ENCODE measurements around the gene MTSS2.
"Not testable (repeated sequence)": the region's sequence is repeated elsewhere in the genome, so short reads cannot be mapped to it uniquely, and the experiment has no call there.

MTSS2 gene

GRCh38 chr16:70656712-70657263, 29.1 kb downstream of the MTSS2 start:
- in situ Hi-C loops (cut with MboI; ENCODE audit: low sequenced_read_pairs): no loop called here

GRCh38 chr16:70656065-70656711, 29.7 kb downstream of the MTSS2 start:
- in situ Hi-C loops (cut with MboI; ENCODE audit: low sequenced_read_pairs): no loop called here

- in situ Hi-C loops (cut with MboI; ENCODE audit: low sequenced_read_pairs): no loop called here
Observed at GRCh38 chr16:70653809-70654771, 31.8 kb downstream of the MTSS2 start.

- in situ Hi-C loops (cut with MboI; ENCODE audit: low sequenced_read_pairs): no loop called here
Observed at GRCh38 chr16:70653406-70653805, 32.4 kb downstream of the MTSS2 start.

- in situ Hi-C loops (cut with MboI; ENCODE audit: low sequenced_read_pairs): no loop called here
Observed at GRCh38 chr16:70652322-70652721, 33.5 kb downstream of the MTSS2 start.

GRCh38 chr16:70651524-70651923, 34.3 kb downstream of the MTSS2 start:
- in situ Hi-C loops (cut with MboI; ENCODE audit: low sequenced_read_pairs): no loop called here

GRCh38 chr16:70650216-70650615, 35.6 kb downstream of the MTSS2 start:
- in situ Hi-C loops (cut with MboI; ENCODE audit: low sequenced_read_pairs): no loop called here

GRCh38 chr16:70649300-70649699, 36.6 kb downstream of the MTSS2 start:
- in situ Hi-C loops (cut with MboI; ENCODE audit: low sequenced_read_pairs): no loop called here

GRCh38 chr16:70648606-70649005, 37.2 kb downstream of the MTSS2 start:
- in situ Hi-C loops (cut with MboI; ENCODE audit: low sequenced_read_pairs): no loop called here

GRCh38 chr16:70647441-70648359, 38.2 kb downstream of the MTSS2 start:
- in situ Hi-C loops (cut with MboI; ENCODE audit: low sequenced_read_pairs): no loop called here

GRCh38 chr16:70646260-70647241, 39.3 kb downstream of the MTSS2 start, which contains the start of gene IL34:
TSS of gene IL34 (plus strand) at chr16:70646559. CDS start at chr16:70646948, 389 bp downstream.
- in situ Hi-C loops (cut with MboI; ENCODE audit: low sequenced_read_pairs): no loop called here

- in situ Hi-C loops (cut with MboI; ENCODE audit: low sequenced_read_pairs): no loop called here
Observed at GRCh38 chr16:70644763-70645597, 40.9 kb downstream of the MTSS2 start.

GRCh38 chr16:70643264-70643663, 42.6 kb downstream of the MTSS2 start:
- in situ Hi-C loops (cut with MboI; ENCODE audit: low sequenced_read_pairs): not testable (repeated sequence)

- in situ Hi-C loops (cut with MboI; ENCODE audit: low sequenced_read_pairs): no loop called here
Observed at GRCh38 chr16:70642633-70643032, 43.2 kb downstream of the MTSS2 start.

- in situ Hi-C loops (cut with MboI; ENCODE audit: low sequenced_read_pairs): no loop called here
Observed at GRCh38 chr16:70638814-70639792, 46.8 kb downstream of the MTSS2 start.
